GM19468 (cell line): ENCODE data around the gene CIAO3.
A peak's percentile ranks its signal among the peaks of the same experiment; 100 is the strongest.

Experiments
- ATAC-seq: cut with Tn5 transposase; IDR thresholded peaks from one replicate; pipeline ENCODE4 v1.9.1; 2021; ENCODE audit warnings: mild to moderate bottlenecking, moderate library complexity, moderate number of reproducible peaks; ENCODE audit not compliant: unreplicated experiment; ENCODE audit errors: extremely low read depth

Gene CIAO3

DNA sequence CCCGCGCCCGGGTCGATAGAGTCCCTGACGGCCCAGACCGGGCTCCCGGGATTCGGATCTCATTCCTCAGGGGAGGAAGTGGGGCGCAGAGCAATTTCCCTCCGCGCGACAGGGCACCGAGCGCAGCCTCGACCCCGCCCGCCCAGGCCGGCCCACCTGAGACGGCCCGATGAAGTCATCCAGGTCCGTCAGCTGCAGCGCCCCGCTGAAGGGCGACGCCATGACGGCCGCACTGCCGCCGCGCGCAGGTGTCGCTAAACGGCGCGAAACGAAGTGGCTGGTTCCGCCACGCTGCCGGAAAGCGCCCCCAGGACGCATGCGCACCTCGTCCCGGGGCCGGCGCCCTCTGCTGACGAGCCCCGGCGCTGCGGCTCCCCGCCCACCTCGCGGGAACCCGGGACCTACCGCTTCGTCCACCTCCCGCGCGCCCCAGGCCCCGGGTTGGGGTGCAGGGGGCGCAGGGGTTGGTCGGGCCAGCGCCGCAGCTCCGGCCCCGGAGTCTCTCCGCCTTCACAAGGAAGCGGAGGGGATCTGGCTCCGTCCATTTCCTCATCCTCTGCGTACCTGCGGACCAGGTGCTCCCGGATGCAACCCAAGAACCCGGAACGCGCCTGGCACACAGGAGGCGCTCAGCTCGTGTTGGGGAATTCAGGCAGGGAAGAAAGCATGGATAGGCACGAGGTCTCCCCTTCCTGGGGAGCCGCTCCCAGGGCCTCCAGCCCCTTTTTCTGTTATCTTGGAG lies at the start of gene CIAO3:
CIAO3 (minus strand) TSS at position 234 of the 742 bp plus-strand sequence; CDS start at position 222, 12 bp downstream.
- ATAC-seq: peak; percentile 65

DNA sequence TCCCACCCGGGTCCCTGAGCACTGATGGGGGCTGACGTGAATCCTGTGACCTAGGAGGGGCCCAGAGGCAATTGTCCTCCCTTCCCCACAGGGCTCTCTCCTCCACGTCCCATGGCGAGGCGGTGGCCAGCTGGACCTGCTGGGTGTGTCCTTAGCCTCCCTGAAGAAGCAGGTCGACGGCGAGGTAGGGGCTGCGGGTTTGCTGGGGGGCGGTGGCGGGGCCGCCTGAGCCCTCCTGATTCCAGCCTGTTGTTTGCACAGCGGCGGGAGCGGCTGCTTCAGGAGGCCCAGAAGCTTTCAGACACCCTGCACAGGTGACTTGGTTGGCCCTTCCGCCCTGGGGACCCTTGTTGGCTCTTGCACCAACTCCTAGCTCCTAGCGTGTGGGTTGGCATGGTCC lies 49.3 kb upstream of the CIAO3 start:
- ATAC-seq: no peak

DNA sequence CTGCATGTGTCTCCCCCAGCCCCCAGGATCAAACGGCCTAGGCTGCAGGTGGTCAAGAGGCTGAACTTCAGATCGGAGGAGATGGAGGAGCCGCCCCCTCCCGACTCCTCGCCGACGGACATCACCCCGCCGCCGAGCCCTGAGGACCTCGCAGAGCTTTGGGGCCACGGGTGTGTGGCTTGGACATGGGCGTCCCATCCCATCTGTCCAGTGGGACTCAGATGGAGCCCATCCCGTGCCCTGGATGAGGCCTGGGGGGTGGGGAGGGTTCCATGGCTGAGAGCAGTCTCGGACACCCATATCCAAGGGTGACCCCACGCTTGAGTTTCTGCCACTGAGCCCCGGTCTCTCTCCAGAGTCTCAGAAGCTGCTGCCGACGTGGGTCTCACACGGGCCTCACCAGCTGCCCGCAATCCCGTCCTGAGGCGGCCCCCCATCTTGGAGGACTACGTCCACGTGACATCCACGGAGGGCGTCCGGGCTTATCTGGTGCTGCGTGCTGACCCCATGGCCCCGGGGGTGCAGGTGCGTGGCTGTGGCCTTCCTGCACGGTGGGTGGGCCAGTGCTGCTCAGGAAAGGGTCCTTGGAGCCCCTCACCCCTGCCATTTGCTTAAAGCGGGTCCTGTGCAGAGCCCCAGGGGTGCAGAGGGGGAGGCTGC lies 48.5 kb upstream of the CIAO3 start:
- no peak for ATAC-seq

DNA sequence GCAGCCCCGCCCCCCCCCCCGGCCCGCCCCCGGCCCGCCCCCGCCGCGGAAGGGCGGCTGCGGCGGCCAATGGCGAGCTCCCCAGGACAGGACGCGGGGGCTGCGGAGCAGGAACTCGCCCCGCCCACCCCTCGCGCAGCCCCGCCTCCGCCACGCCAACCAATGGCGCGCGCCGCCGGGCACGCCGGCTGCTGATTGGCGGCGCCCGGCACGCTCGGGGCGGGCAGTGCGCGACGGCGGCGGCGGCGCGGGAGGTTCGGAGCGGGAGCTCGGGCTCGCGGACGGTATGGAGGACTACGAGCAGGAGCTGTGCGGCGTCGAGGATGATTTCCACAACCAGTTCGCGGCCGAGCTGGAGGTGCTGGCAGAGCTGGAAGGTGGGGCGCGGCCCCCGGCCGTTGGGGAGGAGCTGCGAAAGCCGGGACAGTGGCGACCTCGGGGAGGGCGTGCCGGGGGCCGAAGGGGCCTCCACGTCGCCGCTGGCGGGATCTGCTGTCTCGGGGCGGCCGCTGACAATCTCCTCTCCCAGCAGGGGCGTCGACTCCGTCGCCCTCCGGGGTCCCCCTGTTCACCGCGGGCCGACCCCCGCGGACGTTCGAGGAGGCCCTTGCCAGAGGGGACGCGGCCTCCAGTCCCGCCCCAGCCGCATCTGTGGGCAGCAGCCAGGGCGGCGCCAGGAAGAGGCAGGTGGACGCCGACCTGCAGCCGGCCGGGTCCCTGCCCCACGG lies 47.8 kb upstream of the CIAO3 start, which contains the start of gene CHTF18:
CHTF18 (plus strand) TSS at position 222 of the 728 bp plus-strand sequence; CDS start at position 287, 65 bp downstream.
- ATAC-seq: peak; percentile 68

DNA sequence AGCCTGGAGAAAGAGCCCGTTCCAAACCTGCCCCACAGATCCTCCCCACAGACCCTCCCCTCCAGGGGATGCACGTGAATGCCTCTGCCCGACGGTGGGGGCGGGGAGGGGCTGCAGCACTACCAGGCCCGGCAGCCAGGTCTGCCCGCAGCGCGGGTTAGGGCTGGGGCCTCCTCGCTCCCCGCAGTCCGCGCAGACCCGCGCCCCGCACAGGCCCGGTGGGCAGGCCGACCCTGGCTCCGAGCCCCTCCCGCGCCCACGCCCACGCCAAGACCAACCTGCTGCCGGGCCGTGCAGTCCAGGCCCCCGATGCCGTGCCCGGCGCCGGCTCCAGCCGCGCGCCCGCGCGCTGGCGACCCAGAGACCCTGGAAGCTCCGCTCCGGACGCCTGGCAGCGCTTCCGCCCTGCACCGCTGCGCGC lies 47.2 kb upstream of the CIAO3 start, which contains the start of gene RPUSD1:
RPUSD1 (minus strand) TSS at position 404 of the 421 bp plus-strand sequence. CDS start 644 bp downstream, outside the sequence.
- no peak for ATAC-seq

DNA sequence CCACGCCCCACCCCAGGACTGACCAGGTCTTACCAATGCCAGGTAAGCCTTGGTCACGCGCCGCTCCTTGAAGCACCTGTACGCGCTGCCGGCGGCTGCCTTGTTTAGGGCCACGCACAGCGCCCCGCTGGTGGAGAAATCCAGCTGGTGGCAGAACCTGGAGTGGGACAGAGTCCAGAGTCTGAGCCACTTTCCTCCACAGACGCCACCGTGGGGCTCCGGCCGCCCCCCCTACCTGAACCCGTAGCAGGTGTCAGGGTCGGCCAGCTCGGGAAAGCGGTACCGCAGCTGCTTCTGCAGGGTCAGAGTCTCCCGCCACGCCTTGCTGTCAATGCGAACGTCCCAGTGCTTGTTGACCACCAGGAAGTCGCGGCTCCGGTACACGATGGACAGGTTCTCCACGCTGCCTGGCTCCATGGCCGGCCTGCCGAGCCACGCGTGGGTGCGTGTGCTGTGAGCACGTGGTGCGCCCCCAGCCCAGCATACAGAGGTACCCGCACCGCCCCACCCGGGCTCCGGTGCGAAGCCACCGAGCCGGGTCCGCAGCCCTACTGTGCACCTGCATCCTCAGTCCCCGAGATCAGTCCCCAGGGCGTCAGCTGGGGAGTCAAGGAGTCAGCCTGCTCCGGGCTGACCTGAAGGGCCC lies 46.6 kb upstream of the CIAO3 start:
- ATAC-seq: no peak

DNA sequence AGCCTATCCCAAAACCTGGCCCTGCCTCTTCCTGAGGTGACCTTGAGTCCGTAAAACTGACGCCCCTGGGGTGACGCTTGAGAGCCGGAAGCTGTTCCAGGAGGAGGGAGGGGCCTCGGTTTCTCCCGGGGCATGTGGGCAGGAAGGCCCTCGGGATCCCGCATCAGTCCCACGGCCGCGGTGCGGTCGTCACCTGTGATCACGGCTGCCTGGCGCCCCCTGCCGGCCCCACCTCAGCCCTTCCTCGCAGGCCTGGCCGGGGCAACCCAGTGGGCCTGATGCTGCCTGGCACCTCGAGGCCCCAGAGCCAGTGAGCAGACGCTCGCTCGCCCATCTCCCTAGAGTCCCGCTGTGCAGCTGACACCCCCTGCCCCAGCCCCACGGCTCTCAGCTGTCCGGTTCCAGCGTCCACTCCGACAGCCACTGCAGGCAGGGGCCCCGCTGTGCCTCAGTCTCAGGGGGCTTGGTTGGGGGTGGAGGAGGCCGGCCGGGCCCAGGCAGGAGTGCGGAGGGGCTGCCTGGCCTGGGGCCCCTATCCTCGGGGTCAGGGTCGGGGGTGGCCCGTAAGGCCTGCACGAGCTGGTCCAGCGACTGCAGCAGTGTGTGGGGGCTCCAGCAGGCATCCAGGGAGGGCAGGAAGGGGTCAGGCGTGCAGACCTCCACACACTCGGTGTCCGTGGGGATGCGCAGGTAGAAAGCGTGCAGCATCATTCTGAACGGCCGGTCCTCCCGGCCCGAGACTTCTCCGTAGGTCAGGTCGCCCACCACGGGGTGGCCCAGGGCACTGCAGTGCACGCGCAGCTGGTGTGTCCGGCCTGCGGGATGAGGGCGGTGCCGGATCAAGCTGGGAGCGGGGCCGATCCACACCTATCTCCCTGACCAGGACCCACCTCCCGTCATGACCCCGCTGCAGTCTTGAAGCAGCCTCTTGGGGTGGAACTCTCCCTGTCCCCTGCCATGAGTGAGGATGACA lies 45.1 kb upstream of the CIAO3 start:
- no peak for ATAC-seq

DNA sequence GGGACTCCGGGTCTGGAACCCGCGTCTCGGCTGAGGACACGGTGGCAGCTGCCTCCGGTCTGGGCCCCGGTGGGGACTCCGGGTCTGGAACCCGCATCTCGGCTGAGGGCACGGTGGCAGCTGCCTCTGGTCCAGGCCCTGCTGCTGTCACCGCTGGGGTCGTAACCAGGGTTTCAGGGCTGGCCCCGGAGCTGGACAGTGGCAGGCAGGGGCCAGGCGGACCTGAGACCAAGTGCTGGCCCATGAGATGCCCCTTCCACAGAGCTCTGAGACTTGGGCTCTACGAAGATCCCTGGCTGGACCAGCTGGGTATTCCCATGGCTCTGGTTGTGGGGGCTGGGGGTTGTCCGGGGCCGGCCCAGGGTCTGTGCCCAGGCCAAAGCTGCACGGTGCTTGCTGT lies 43.6 kb upstream of the CIAO3 start:
- no peak for ATAC-seq

GRCh38 chr16:783404-784161 lies 42.8 kb upstream of the CIAO3 start:
- ATAC-seq: no peak

- ATAC-seq: no peak
These were observed 42.1 kb upstream of the CIAO3 start for GRCh38 chr16:782766-783403.

- ATAC-seq: no peak
These were observed 41.5 kb upstream of the CIAO3 start for GRCh38 chr16:782258-782657.

GRCh38 chr16:781346-782010 lies 40.7 kb upstream of the CIAO3 start:
- no peak for ATAC-seq

DNA sequence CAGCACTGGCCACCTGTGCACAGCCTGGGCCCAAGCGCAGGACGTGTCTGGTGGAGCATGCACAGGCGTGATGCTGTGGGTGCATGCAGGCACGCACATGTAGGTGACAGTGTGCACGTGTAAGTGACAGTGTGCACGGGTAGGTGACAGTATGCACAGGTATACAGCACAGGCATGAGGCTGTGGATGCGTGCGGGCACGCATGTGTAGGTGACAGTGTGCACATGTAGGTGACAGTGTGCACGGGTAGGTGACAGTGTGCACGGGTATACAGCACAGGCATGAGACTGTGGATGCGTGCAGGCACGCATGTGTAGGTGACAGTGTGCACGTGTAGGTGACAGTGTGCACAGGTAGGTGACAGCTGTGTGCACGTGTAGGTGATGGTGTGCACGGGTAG lies 39.5 kb upstream of the CIAO3 start:
- no peak for ATAC-seq

- ATAC-seq: no peak
These were observed 38.8 kb upstream of the CIAO3 start for GRCh38 chr16:779561-779960.

- ATAC-seq: no peak
These were observed 38.2 kb upstream of the CIAO3 start for GRCh38 chr16:778909-779527.

DNA sequence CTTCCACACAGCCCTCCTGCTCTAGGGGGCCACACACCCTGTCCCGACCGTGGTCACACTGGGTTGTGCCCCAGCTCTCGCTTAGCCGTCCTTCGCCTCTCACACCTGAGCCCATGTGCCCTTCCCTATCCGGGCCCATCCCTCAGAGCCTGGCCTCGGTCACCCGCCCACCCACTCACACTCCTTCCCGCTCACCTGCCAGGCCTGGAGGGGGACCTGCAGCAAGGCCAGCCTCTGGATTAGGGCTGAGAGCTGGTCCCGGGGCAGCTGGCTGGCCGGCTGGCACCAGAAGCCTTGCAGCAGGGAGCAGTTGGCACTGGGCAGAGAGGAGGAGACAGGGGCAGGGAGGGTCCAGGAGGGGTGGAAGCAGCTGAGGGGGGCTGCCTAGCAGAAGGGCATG lies 37.6 kb upstream of the CIAO3 start:
- no peak for ATAC-seq

DNA sequence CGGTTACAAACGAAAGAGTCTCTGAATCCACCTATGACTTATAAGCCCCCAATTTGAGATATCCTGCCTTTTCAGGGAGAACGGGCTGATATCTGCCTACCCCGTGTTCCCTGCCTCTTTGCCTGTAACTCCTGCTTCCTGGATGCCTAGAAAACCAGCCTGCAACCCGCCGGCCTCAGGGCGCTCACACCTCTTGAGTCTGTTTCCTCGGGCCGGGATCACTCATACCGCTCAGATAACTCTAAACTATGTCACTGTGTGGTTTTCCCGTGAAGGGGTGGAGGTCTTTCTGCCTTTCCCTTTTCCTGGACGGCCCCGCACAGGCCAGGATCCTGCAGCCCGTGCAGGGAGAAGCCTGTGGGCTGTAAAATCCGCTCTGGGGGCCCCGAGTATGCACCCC lies 37.0 kb upstream of the CIAO3 start:
- no peak for ATAC-seq
